ENCODE results near the gene TNS1. TPM values are rescaled to one million over a fixed set of nuclear protein-coding genes. Genes with fewer than 3 reads are reported as not detected.

The TNS1 gene
- total RNA-seq, 1 donor from 2014 or later, result 7.9 TPM

GRCh38 chr2:217803653-217803960 is 199.2 kb downstream of the TNS1 start:
- Mint-ChIP-seq H3K27ac (no peak overlapping the region), H3K4me3 (ENCODE audit: low read depth) (no peak overlapping the region), H3K27me3 (peaks cover 3% of the 10 kb centered on the region), H3K4me1 (ENCODE audit: low read depth) (peaks cover 3% of the 10 kb centered on the region), H3K9me3 (ENCODE audit: low read depth) (no peaks in the 10 kb centered on the region), H3K36me3 (ENCODE audit: insufficient read depth) (peaks cover under 1% of the 10 kb centered on the region)
- DNase-seq (ENCODE audit: low spot score, unreplicated experiment), result no peak
- TF ChIP-seq, protein P1, sequence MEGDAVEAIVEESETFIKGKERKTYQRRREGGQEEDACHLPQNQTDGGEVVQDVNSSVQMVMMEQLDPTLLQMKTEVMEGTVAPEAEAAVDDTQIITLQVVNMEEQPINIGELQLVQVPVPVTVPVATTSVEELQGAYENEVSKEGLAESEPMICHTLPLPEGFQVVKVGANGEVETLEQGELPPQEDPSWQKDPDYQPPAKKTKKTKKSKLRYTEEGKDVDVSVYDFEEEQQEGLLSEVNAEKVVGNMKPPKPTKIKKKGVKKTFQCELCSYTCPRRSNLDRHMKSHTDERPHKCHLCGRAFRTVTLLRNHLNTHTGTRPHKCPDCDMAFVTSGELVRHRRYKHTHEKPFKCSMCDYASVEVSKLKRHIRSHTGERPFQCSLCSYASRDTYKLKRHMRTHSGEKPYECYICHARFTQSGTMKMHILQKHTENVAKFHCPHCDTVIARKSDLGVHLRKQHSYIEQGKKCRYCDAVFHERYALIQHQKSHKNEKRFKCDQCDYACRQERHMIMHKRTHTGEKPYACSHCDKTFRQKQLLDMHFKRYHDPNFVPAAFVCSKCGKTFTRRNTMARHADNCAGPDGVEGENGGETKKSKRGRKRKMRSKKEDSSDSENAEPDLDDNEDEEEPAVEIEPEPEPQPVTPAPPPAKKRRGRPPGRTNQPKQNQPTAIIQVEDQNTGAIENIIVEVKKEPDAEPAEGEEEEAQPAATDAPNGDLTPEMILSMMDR (IDR thresholded peaks at IDR 0.05; ENCODE audit: unreplicated experiment), result no peak

DNA sequence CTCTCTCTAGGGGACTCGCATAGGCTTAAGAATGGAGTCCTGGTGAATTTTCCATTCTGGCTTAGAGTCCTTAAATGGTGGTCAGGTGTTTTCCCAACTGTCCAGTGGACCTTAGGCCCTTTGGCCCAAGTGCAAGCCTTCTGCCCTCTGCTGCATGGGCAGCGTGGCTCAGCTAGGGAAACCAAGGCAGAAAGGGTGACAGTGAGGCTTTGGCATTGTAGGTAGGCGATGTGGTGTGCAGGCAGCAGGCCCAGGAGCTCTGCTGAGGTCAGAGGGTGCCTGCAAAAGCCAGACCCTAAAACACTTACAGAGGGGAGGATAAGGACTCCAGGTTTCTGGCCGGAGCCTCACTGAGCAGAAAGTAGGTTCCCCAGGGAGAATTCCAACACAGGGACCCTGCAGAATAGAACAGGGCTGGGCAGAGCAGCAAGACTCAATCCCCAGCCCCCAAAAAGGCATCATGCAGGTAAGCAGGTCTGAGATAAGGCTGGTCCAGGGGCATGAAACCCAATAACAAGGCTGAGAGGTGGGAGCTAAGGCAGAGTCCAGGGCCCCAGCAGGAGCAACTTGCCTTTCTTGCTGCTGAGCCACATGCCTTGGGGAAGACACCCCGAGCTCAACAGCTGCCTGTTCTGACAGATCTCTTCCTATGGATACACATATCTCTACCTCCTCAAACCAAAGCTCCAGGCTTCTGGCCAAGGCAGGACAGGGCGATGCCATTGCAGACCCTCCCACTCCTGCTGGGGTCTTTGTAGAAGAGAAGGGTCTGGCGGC is 199.7 kb downstream of the TNS1 start:
- Mint-ChIP-seq H3K27ac (no peak overlapping the region), H3K36me3 (ENCODE audit: insufficient read depth) (no peaks in the 10 kb centered on the region), H3K27me3 (peaks cover 3% of the 10 kb centered on the region), H3K4me1 (ENCODE audit: low read depth) (peaks cover 3% of the 10 kb centered on the region), H3K9me3 (ENCODE audit: low read depth) (no peaks in the 10 kb centered on the region), H3K4me3 (ENCODE audit: low read depth) (no peak overlapping the region)
- TF ChIP-seq, protein P1 (IDR thresholded peaks at IDR 0.05; ENCODE audit: unreplicated experiment), result no peak
- DNase-seq (ENCODE audit: low spot score, unreplicated experiment), result no peak

DNA sequence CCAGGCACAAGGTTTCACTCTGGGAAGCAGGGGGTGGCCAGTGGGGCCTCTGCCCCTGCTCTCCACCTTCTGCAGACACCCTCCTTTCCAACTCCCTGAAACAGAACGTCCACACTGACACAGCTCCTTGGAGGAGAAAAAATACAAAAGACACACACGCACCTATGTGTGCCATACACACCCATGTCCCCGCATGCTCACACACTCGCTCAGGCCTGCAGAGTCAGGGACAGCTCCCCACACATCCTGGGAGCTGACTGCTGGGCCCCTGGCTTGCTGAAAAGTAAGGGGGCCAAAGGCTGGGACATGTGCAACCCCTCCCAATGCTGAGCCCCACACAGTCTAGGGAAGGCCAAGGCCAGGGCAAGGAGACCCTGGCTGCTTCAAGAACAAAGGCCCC is 200.5 kb downstream of the TNS1 start:
- Mint-ChIP-seq H3K27ac (no peak overlapping the region), H3K36me3 (ENCODE audit: insufficient read depth) (no peaks in the 10 kb centered on the region), H3K9me3 (ENCODE audit: low read depth) (no peaks in the 10 kb centered on the region), H3K4me3 (ENCODE audit: low read depth) (no peak overlapping the region), H3K4me1 (ENCODE audit: low read depth) (peaks cover 3% of the 10 kb centered on the region), H3K27me3 (peaks cover 3% of the 10 kb centered on the region)
- TF ChIP-seq, protein P1 (IDR thresholded peaks at IDR 0.05; ENCODE audit: unreplicated experiment), result no peak
- no peak for DNase-seq (ENCODE audit: low spot score, unreplicated experiment)

- DNase-seq (ENCODE audit: low spot score, unreplicated experiment), result no peak
- Mint-ChIP-seq H3K9me3 (ENCODE audit: low read depth) (no peaks in the 10 kb centered on the region), H3K4me1 (ENCODE audit: low read depth) (peaks cover 3% of the 10 kb centered on the region), H3K27ac (no peak overlapping the region), H3K4me3 (ENCODE audit: low read depth) (no peak overlapping the region), H3K27me3 (peaks cover 3% of the 10 kb centered on the region), H3K36me3 (ENCODE audit: insufficient read depth) (no peaks in the 10 kb centered on the region)
- TF ChIP-seq, protein P1 (IDR thresholded peaks at IDR 0.05; ENCODE audit: unreplicated experiment), result no peak
Measured at GRCh38 chr2:217801711-217802110, 201.1 kb downstream of the TNS1 start.

- TF ChIP-seq, protein P1 (IDR thresholded peaks at IDR 0.05; ENCODE audit: unreplicated experiment), result no peak
- H3K36me3 Mint-ChIP-seq (ENCODE audit: insufficient read depth), result no peaks in the 10 kb centered on the region
- no peaks in the 10 kb centered on the region for H3K9me3 Mint-ChIP-seq (ENCODE audit: low read depth)
- no peak for DNase-seq (ENCODE audit: low spot score, unreplicated experiment)
- peaks cover 3% of the 10 kb centered on the region for H3K4me1 Mint-ChIP-seq (ENCODE audit: low read depth)
- H3K4me3 Mint-ChIP-seq (ENCODE audit: low read depth), result no peak overlapping the region
- no peak overlapping the region for H3K27ac Mint-ChIP-seq
- peaks cover 3% of the 10 kb centered on the region for H3K27me3 Mint-ChIP-seq
Measured at GRCh38 chr2:217801115-217801531, 201.7 kb downstream of the TNS1 start.
